Activated B cell treated with CpG ODN at 0.5 μM for 24 hours (primary cell): ENCODE results near the gene SERHL2. TPM values are rescaled to one million over a fixed set of nuclear protein-coding genes. Genes with fewer than 3 reads are reported as not detected.
"Not testable (repeated sequence)": the region's sequence is repeated elsewhere in the genome, so short reads cannot be mapped to it uniquely, and the experiment has no call there.

ENCODE experiments used
- ATAC-seq: fragments of 200-7000 bp; cut with Tn5 transposase; one replicate; pipeline ENCODE4 v1.10.0; 2021; ENCODE audit warnings: low read depth, mild to moderate bottlenecking, moderate library complexity
- CTCF ChIA-PET: fragments of 350-600 bp; sonication (Branson Sonifier 250); formaldehyde crosslinking; loops from one replicate; lab custom pipeline; 2021; ENCODE audit warnings: antibody characterized with exemption; lab: Charles Lee
- POLR2A ChIA-PET: fragments of 350-600 bp; sonication (Branson Sonifier 250); formaldehyde crosslinking; loops from one replicate; lab custom pipeline; 2021; ENCODE audit warnings: antibody characterized with exemption; lab: Charles Lee
- DNase-seq: peaks from one replicate; pipeline ENCODE4 v3.0.0; 2022
- H3K27ac Mint-ChIP-seq: one replicate; pipeline ENCODE4 v1.8.0; 2020; ENCODE audit warnings: mixed read lengths
- H3K27me3 Mint-ChIP-seq: one replicate; pipeline ENCODE4 v1.8.0; 2021; ENCODE audit warnings: mixed read lengths
- H3K36me3 Mint-ChIP-seq: one replicate; pipeline ENCODE4 v1.8.0; 2021; ENCODE audit warnings: low read depth, mixed read lengths
- H3K4me1 Mint-ChIP-seq: one replicate; pipeline ENCODE4 v1.8.0; 2021; ENCODE audit warnings: mixed read lengths
- H3K4me3 Mint-ChIP-seq: one replicate; pipeline ENCODE4 v1.8.0; 2020; ENCODE audit warnings: mild to moderate bottlenecking, mixed read lengths
- H3K9me3 Mint-ChIP-seq: one replicate; pipeline ENCODE4 v1.8.0; 2020; ENCODE audit warnings: mixed read lengths
- intact Hi-C: fragments of 100-400 bp; cut with micrococcal nuclease; formaldehyde crosslinking; loops from one replicate; pipeline ENCODE4 v1.15.1; 2024
- total RNA-seq: library from RNA; stranded (reverse); gene quantifications from 2 replicates; pipeline ENCODE4 v1.2.3, GENCODE V29; 2022
- TF ChIP-seq, protein P1 (sequence below): fragments of 200-600 bp; IDR thresholded peaks from one replicate; pipeline ENCODE4 v1.8.0; 2022; ENCODE audit warnings: antibody characterized with exemption, mild to moderate bottlenecking

Gene SERHL2
- total RNA-seq, 1 donor from 2014 or later = 1.7 TPM

DNA sequence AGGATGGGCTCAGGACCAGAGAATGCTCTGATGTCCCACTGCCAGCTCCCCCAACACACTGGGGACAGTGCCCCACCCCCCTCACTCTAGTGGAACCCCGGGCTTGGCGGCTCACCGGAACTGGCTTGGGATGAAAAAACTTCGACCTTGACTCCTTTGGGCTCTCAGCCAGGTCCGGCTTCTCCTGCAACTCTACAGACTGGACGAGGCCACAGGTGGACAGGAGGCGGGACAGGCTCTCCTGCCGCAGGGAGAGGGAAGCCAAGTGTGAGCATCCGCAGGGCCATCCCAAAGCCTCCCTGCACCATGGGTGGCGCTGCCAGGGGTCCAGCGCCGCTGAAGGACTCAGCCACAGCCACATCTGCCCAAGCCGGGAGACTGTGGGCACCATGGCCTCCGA, 37.9 kb upstream of the SERHL2 start:
- DNase-seq = no peak
- ChIA-PET POLR2A (interaction anchor here (1.6 kb wide), 1 partner anchor 8 kb away, joined by 6 read pairs; no protein-coding TSS in a partner anchor), CTCF (interaction anchor here (0.7 kb wide), 1 partner anchor 192 kb away, joined by 3 read pairs; no protein-coding TSS in a partner anchor)
- TF ChIP-seq, protein P1, sequence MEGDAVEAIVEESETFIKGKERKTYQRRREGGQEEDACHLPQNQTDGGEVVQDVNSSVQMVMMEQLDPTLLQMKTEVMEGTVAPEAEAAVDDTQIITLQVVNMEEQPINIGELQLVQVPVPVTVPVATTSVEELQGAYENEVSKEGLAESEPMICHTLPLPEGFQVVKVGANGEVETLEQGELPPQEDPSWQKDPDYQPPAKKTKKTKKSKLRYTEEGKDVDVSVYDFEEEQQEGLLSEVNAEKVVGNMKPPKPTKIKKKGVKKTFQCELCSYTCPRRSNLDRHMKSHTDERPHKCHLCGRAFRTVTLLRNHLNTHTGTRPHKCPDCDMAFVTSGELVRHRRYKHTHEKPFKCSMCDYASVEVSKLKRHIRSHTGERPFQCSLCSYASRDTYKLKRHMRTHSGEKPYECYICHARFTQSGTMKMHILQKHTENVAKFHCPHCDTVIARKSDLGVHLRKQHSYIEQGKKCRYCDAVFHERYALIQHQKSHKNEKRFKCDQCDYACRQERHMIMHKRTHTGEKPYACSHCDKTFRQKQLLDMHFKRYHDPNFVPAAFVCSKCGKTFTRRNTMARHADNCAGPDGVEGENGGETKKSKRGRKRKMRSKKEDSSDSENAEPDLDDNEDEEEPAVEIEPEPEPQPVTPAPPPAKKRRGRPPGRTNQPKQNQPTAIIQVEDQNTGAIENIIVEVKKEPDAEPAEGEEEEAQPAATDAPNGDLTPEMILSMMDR = no peak
- no peak for ATAC-seq
- no peak overlapping the region for H3K27ac Mint-ChIP-seq
- peaks cover 49% of the 10 kb centered on the region for H3K36me3 Mint-ChIP-seq
- H3K4me3 Mint-ChIP-seq = no peak overlapping the region
- intact Hi-C loops = loop anchor here (2.0 to 5.0 kb wide), 2 partner anchors 15 to 96 kb away; partner anchors contain the start of gene POLDIP3
- H3K9me3 Mint-ChIP-seq = no peaks in the 10 kb centered on the region
- H3K27me3 Mint-ChIP-seq = no peaks in the 10 kb centered on the region
- peaks cover 17% of the 10 kb centered on the region for H3K4me1 Mint-ChIP-seq

DNA sequence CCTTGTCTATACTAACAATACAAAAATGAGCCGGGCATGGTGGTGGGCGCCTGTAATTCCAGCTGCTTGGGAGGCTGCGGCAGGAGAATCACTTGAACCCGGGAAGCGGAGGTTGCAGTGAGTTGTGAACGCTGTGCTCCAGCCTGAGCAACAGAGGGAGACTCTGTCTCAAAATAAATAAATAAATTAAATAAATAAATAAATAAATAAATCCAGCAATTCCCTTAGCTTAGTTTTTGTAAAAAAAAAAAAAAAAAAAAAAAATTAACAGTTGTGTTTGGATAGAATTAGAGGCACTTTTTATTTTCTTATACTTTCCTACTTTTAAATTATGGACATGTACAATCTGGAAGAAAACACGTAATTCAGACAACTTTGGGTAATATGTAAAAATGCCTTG, 36.7 kb upstream of the SERHL2 start:
- intact Hi-C loops = loop anchor here (2.0 to 5.0 kb wide), 2 partner anchors 16 to 95 kb away; partner anchors contain the start of gene POLDIP3
- H3K27ac Mint-ChIP-seq, H3K4me3 Mint-ChIP-seq, DNase-seq, H3K27me3 Mint-ChIP-seq, H3K9me3 Mint-ChIP-seq, CTCF ChIA-PET, ATAC-seq: not testable (repeated sequence)
- Mint-ChIP-seq H3K4me1 (peaks cover 18% of the 10 kb centered on the region), H3K36me3 (peaks cover 41% of the 10 kb centered on the region)
- POLR2A ChIA-PET = interaction anchor here (0.6 to 1.6 kb wide), 5 partner anchors 10 to 1277 kb away, joined by 3 to 7 read pairs (median 6); no protein-coding TSS in a partner anchor

DNA sequence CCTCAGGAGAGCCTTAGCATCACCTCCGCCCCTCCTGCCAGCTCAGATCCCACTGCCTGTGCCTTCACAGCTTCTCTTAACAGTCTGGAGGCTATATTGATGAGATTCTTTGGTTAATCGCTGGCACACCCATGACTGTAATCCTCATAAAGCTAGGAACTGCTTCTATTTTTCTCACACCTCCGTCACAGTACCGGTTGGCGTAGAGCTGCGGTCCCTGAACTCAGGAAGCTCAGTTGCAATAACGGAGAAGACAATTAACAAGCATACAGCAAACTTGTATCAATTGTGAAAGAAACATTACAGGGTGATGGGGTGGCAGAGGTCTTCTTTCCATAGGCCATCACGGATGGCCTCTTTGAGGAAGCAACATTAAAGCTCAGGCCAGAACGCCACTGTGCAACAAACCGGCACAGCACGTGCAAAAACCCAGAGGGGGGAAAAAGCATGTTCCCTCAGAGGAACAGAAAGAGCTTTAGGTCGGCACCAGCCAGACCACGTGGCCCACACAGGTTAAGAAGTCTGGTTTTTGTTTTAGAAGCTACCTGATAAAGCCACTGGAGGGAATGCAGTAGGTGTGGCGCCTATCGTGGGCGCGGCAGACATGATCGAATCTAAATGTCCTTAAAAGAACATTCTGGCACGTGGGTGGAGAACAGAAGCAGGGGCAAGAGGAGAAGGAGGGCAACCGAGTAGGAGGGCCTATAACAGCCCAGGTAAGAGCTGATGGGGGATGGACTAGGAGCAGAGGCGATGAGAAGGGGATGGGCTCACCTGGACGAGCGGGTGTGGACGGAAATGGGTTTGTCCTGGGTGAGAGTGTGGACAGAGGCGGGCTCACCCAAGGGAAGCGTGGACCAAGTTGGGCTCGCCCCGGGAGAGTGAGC, 34.9 kb upstream of the SERHL2 start:
- CTCF ChIA-PET, DNase-seq, H3K27me3 Mint-ChIP-seq, H3K9me3 Mint-ChIP-seq: not testable (repeated sequence)
- Mint-ChIP-seq H3K4me1 (peaks cover 18% of the 10 kb centered on the region), H3K27ac (peak overlapping the region; percentile 96), H3K36me3 (peaks cover 34% of the 10 kb centered on the region), H3K4me3 (peak overlapping the region; percentile 98)
- intact Hi-C loops = loop anchor here (2.0 to 5.0 kb wide), 3 partner anchors 14 to 93 kb away; partner anchors contain the start of genes POLDIP3 and SERHL2
- POLR2A ChIA-PET = interaction anchor here (0.6 to 1.6 kb wide), 5 partner anchors 9 to 96 kb away, joined by 3 to 10 read pairs (median 6); partner anchors contain the start of gene POLDIP3
- ATAC-seq = peak; percentile 28

DNA sequence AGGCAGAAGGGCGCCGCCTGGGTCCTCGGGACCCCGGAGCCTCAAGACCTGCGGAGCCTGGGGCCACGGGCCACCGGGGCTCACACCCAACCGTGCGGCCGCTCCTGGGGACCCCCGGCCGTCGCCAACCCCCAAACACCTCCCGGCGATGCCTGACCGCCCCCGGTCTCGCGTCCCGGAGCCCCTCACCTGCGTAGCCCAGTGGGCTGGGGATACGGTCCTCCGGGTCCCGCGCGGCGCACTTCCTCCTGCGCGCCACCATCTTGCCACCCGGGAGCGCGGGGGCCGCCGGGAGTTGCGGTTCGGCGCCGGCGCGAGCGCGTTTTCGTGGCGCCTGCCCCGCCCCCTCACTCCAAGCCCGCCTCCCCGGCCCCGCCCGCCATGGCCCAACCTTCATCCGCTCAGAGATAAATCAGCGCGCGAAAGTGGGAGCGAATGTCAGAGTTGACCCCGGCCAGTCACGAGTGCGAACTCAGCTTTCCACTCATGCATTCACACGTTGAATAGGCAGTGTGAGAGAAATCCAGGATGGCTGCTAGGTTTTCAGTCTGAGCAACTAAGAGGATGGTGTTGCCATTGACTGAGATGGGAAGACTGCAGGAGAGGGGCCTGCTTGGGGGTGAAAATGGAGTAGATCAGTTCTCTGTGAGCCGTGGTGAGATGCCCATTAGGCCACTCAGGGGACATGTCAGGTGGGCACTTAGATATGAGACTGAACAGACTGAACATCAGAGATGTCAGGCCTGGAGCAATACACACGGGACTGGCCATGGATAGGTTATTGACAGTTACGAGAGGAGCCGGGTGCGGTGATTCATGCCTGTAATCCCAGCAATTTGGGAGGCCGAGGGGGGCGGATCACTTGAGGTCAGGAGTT, 34.0 kb upstream of the SERHL2 start, which contains the start of gene RRP7A:
TSS of gene RRP7A (minus strand) at position 272 of the 877 bp plus-strand sequence. CDS start at position 262, 10 bp downstream.
- intact Hi-C loops = loop anchor here (2.0 to 5.0 kb wide), 3 partner anchors 13 to 93 kb away; partner anchors contain the start of genes POLDIP3 and SERHL2
- H3K4me3 Mint-ChIP-seq = peak within 1 kb of the TSS; percentile 98
- H3K27me3 Mint-ChIP-seq = no peaks in the 10 kb centered on the region
- no peaks in the 10 kb centered on the region for H3K9me3 Mint-ChIP-seq
- CTCF ChIA-PET = no interaction called here
- TF ChIP-seq, protein P1 = no peak
- H3K27ac Mint-ChIP-seq = peak within 1 kb of the TSS; percentile 96
- peak; percentile 92 for ATAC-seq
- DNase-seq = peak; percentile 93
- H3K36me3 Mint-ChIP-seq = peaks cover 28% of the 10 kb centered on the region
- peaks cover 18% of the 10 kb centered on the region for H3K4me1 Mint-ChIP-seq
- POLR2A ChIA-PET = interaction anchor here (0.6 to 1.6 kb wide), 3 partner anchors 14 to 95 kb away, joined by 6 to 10 read pairs (median 6); partner anchors contain the start of gene POLDIP3

DNA sequence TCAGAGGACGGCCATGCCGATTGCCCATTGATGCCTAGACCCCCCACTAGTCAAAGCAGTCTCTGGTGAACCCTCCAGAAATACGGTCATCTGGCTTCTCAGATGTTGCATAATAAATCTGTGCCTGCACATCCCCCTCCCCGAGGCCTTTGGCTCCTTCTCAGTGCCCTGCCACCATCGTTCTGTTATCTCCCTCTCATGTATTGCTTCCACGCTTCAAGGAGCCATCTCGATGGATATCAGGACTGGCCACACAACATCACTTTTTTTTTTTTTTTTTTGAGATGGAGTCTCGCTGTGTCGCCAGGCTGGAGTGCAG, 32.6 kb upstream of the SERHL2 start:
- ChIA-PET CTCF (no interaction called here), POLR2A (interaction anchor here (0.6 to 1.5 kb wide), 4 partner anchors 12 to 494 kb away, joined by 6 to 12 read pairs (median 6); no protein-coding TSS in a partner anchor)
- H3K27ac Mint-ChIP-seq = no peak overlapping the region

More for the DNA sequence above, 32.6 kb upstream of the SERHL2 start:
- no peak for DNase-seq
- intact Hi-C loops = no loop called here
- Mint-ChIP-seq H3K27me3 (no peaks in the 10 kb centered on the region), H3K9me3 (no peaks in the 10 kb centered on the region), H3K36me3 (peaks cover 19% of the 10 kb centered on the region), H3K4me3 (peak overlapping the region; percentile 59), H3K4me1 (peaks cover 18% of the 10 kb centered on the region)
- TF ChIP-seq, protein P1 = no peak
- no peak for ATAC-seq
